Measurements from ENCODE around the gene GUCA2A. TPM values are rescaled to one million over a fixed set of nuclear protein-coding genes. Genes with fewer than 3 reads are reported as not detected.

GUCA2A gene
- total RNA-seq, 1 experiment from 2014 or later, result not detected

DNA sequence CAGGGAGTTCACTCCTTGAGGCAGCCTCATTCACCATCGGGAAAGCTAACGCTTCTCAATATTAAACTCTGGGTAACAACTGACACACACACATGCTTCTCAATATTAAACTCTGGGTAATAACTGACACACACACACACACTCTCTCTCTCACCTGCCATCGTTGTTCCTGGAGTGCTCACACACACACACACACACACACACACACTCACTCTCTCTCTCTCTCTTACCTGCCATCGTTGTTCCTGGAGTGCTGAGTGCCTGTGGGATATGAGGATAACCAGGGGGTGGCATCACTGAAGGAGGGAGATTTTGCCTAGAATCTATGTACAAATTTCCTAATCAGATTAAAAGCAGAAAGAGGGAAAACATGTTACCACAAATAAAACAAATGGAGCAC, 17.1 kb upstream of the GUCA2A start:
- ATAC-seq (no peak), DNase-seq (ENCODE audit: low read depth, low spot score) (no peak)
- POLR2A ChIA-PET, result no interaction called here
- TF ChIP-seq POLR2AphosphoS5 (IDR thresholded peaks at IDR 0.05; ENCODE audit: low read depth, low read length) (no peak), SIN3A (IDR thresholded peaks at IDR 0.05; ENCODE audit: borderline replicate concordance, insufficient read depth, low read depth, low read length) (no peak), CTCF (IDR thresholded peaks at IDR 0.05) (no peak), TCF7L2 (IDR thresholded peaks at IDR 0.05; ENCODE audit: low read depth, low read length) (no peak)
- TF ChIP-seq, protein P1, sequence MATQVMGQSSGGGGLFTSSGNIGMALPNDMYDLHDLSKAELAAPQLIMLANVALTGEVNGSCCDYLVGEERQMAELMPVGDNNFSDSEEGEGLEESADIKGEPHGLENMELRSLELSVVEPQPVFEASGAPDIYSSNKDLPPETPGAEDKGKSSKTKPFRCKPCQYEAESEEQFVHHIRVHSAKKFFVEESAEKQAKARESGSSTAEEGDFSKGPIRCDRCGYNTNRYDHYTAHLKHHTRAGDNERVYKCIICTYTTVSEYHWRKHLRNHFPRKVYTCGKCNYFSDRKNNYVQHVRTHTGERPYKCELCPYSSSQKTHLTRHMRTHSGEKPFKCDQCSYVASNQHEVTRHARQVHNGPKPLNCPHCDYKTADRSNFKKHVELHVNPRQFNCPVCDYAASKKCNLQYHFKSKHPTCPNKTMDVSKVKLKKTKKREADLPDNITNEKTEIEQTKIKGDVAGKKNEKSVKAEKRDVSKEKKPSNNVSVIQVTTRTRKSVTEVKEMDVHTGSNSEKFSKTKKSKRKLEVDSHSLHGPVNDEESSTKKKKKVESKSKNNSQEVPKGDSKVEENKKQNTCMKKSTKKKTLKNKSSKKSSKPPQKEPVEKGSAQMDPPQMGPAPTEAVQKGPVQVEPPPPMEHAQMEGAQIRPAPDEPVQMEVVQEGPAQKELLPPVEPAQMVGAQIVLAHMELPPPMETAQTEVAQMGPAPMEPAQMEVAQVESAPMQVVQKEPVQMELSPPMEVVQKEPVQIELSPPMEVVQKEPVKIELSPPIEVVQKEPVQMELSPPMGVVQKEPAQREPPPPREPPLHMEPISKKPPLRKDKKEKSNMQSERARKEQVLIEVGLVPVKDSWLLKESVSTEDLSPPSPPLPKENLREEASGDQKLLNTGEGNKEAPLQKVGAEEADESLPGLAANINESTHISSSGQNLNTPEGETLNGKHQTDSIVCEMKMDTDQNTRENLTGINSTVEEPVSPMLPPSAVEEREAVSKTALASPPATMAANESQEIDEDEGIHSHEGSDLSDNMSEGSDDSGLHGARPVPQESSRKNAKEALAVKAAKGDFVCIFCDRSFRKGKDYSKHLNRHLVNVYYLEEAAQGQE (IDR thresholded peaks at IDR 0.05; ENCODE audit: insufficient read depth in 1 of 2, low read depth in 2 of 2, low read length in 1 of 2), result no peak
- H3K9me3 ChIP-seq (ENCODE audit: control insufficient read depth, insufficient read depth, low read depth, low read length), result no peaks in the 10 kb centered on the region
- H3K27ac ChIP-seq (ENCODE audit: low read length), result no peak overlapping the region
- intact Hi-C loops (cut with micrococcal nuclease; ENCODE audit: unreplicated experiment) (no loop called here), in situ Hi-C loops (cut with HindIII; ENCODE audit: low pct_unique_long_range_greater_than_20kb, low sequenced_read_pairs) (no loop called here)
- H3K36me3 ChIP-seq (ENCODE audit: control insufficient read depth, insufficient read depth, low read length), result peaks cover 15% of the 10 kb centered on the region
- CTCF ChIA-PET, result no interaction called here
- H3K4me1 ChIP-seq (ENCODE audit: control insufficient read depth, insufficient read depth, low read length), result no peaks in the 10 kb centered on the region
- no peaks in the 10 kb centered on the region for H3K27me3 ChIP-seq (ENCODE audit: control insufficient read depth, insufficient read depth, low read length)
- H3K4me3 ChIP-seq (ENCODE audit: low read depth in 2 of 2, low read length in 2 of 2), result no peak overlapping the region
- no TSS peak for BruUV-seq (replicated peaks)

DNA sequence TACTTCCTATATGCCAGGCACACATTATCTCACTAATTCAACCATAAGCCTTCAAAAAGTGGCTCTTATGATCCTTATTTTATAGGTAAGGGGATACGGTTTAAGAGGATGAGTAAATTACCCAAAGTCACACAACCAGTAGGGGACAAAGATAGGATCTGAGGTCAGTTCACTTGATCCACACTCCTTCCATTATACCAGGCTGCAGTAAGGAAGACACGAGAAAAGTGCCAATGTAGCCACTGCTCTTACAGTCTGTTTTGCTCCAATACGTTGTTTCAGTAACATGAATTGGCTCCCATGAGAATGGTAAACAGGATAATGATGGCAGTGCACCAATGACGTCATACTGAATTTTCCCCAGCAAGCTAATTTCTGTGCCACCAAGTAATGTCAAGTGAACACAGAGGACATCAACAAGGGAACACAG, 15.4 kb upstream of the GUCA2A start:
- H3K36me3 ChIP-seq (ENCODE audit: control insufficient read depth, insufficient read depth, low read length), result peaks cover 15% of the 10 kb centered on the region
- in situ Hi-C loops (cut with HindIII; ENCODE audit: low pct_unique_long_range_greater_than_20kb, low sequenced_read_pairs), result no loop called here
- no TSS peak for BruUV-seq (replicated peaks)
- H3K4me3 ChIP-seq (ENCODE audit: low read depth in 2 of 2, low read length in 2 of 2), result no peak overlapping the region
- intact Hi-C loops (cut with micrococcal nuclease; ENCODE audit: unreplicated experiment), result loop anchor here (5.0 to 10.0 kb wide), 2 partner anchors 135 to 157 kb away; partner anchors contain the start of gene FOXJ3
- ATAC-seq (no peak), DNase-seq (ENCODE audit: low read depth, low spot score) (no peak)
- no peaks in the 10 kb centered on the region for H3K4me1 ChIP-seq (ENCODE audit: control insufficient read depth, insufficient read depth, low read length)
- H3K27me3 ChIP-seq (ENCODE audit: control insufficient read depth, insufficient read depth, low read length), result no peaks in the 10 kb centered on the region
- ChIA-PET POLR2A (no interaction called here), CTCF (no interaction called here)
- no peak for TF ChIP-seq CTCF (IDR thresholded peaks at IDR 0.05)
- TF ChIP-seq, protein P1 (IDR thresholded peaks at IDR 0.05; ENCODE audit: insufficient read depth in 1 of 2, low read depth in 2 of 2, low read length in 1 of 2), result no peak
- TF ChIP-seq TCF7L2 (IDR thresholded peaks at IDR 0.05; ENCODE audit: low read depth, low read length), result no peak
- no peak for TF ChIP-seq SIN3A (IDR thresholded peaks at IDR 0.05; ENCODE audit: borderline replicate concordance, insufficient read depth, low read depth, low read length)
- no peak for TF ChIP-seq POLR2AphosphoS5 (IDR thresholded peaks at IDR 0.05; ENCODE audit: low read depth, low read length)
- no peak overlapping the region for H3K27ac ChIP-seq (ENCODE audit: low read length)
- no peaks in the 10 kb centered on the region for H3K9me3 ChIP-seq (ENCODE audit: control insufficient read depth, insufficient read depth, low read depth, low read length)

All from Panc1 (cell line).